Uterus (tissue), 2 donors: ENCODE data around the gene SULT1A1.

ENCODE experiments used
- POLR2A ChIP-seq, 2 donors: fragments of 450-650 bp; IDR thresholded peaks; one replicate each; pipeline ENCODE4 v1.6.1; 2016; ENCODE audit warnings: antibody characterized with exemption in 2 of 2, mild to moderate bottlenecking in 1 of 2, moderate library complexity in 1 of 2
- TF ChIP-seq, protein P1 (sequence below), 4 experiments: fragments of 200-600 bp in 2 of 4; fragments of 450-650 bp in 2 of 4; sonication (generic) in 2 of 4; IDR thresholded peaks; one replicate each; pipeline ENCODE4 v1.5.1; 2016 to 2019; ENCODE audit warnings: antibody characterized with exemption in 4 of 4, mild to moderate bottlenecking in 2 of 4, moderate library complexity in 1 of 4

DNA sequence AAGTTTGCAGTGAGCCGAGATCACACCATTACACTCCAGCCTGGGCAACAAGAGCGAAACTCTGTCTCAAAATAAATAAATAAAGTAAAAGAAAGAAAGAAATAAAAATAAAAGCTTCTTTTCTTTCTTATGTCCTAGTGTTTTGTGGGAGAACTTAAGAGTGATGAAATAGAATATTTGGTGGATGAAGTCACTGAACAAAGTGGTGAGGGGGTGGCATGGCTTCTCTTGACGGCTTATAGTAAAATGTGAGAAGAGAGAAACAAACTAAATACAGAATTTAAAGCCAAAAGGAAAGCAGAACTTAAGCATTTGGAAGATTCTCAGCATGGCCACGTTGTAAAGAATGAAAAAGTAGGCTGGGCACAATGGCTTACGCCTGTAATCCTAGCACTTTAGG is 40.8 kb downstream of the SULT1A1 start:
- TF ChIP-seq, protein P1, sequence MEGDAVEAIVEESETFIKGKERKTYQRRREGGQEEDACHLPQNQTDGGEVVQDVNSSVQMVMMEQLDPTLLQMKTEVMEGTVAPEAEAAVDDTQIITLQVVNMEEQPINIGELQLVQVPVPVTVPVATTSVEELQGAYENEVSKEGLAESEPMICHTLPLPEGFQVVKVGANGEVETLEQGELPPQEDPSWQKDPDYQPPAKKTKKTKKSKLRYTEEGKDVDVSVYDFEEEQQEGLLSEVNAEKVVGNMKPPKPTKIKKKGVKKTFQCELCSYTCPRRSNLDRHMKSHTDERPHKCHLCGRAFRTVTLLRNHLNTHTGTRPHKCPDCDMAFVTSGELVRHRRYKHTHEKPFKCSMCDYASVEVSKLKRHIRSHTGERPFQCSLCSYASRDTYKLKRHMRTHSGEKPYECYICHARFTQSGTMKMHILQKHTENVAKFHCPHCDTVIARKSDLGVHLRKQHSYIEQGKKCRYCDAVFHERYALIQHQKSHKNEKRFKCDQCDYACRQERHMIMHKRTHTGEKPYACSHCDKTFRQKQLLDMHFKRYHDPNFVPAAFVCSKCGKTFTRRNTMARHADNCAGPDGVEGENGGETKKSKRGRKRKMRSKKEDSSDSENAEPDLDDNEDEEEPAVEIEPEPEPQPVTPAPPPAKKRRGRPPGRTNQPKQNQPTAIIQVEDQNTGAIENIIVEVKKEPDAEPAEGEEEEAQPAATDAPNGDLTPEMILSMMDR (IDR thresholded peaks at IDR 0.05), result no peak
- no peak for TF ChIP-seq POLR2A (IDR thresholded peaks at IDR 0.05)
